ENCODE results near the gene TIMM21. TPM values are rescaled to one million over a fixed set of nuclear protein-coding genes. Genes with fewer than 3 reads are reported as not detected.

The TIMM21 gene
- total and polyA plus RNA-seq, 4 donors, result 22.0 to 39.2 (median 30.0) TPM

DNA sequence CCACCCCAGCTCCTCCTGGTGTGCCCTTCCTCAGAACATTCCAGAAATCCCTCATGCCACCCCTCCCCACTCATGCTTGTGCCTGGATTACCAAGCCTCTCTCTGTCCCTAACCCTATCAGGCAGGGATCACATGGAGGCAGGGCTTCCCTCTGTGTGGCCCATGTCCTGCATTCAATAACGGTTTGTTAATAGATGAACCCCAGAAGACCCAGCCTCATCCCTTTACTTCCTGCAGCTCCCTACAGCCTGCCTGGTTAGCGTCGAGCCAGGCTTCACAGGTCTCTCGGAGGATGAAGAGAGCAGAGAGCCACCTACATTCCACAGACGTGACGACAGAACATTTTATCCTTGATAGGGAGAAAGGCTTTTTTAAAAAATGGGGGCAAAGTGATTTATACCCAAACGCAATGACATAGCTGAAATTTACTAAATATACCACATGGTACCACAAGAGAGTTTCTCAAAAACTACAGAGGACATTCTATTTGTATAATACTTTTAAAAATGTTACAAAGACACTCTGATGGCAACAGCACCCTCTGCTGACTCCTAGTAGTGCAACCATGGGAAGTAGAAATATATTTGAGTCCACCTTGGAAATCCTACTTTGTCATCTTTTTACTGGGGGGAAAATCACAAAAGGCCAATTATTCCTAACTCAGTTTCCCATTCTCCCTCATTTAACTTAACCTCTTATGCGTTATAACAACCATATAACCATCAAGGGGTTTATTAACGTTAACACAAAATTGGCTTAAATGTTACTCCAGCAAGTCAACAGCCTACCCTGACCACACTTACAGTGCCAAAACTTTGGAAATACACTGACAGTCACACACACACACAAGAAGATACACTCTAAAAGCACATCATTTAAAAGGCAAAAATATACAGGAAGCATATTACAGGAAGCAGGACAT, 31.4 kb upstream of the TIMM21 start:
- H3K9me3 ChIP-seq (ENCODE audit: control insufficient read depth in 4 of 4, low read length in 3 of 4), result peaks cover 0 to 7% (median 2%) of the 10 kb centered on the region in 4 donors
- WGBS, result 37% methylated on average over 9 of the region's 9 CpGs
- H3K27ac ChIP-seq (ENCODE audit: low read depth in 1 of 2, low read length in 2 of 2), result no peak overlapping the region
- no peaks in the 10 kb centered on the region for H3K36me3 ChIP-seq (ENCODE audit: control insufficient read depth in 4 of 4, insufficient read depth in 3 of 4, low read depth in 1 of 4, low read length in 3 of 4)
- no peak for DNase-seq (ENCODE audit: low spot score)
- H3K4me3 ChIP-seq (ENCODE audit: low read depth in 1 of 3, low read length in 3 of 3), result no peak overlapping the region
- no peaks in the 10 kb centered on the region for H3K27me3 ChIP-seq (ENCODE audit: control insufficient read depth in 4 of 4, insufficient read depth in 4 of 4, low read length in 3 of 4)
- no peaks in the 10 kb centered on the region for H3K4me1 ChIP-seq (ENCODE audit: control insufficient read depth in 4 of 4, insufficient read depth in 4 of 4, low read length in 3 of 4)
- H3K9ac ChIP-seq (ENCODE audit: low read depth in 1 of 2, low read length in 2 of 2), result no peak overlapping the region
- TF ChIP-seq YY1 (IDR thresholded peaks at IDR 0.05) (no peak), RAD21 (IDR thresholded peaks at IDR 0.05) (peak; percentile 67 to 74)
- TF ChIP-seq, protein P1, sequence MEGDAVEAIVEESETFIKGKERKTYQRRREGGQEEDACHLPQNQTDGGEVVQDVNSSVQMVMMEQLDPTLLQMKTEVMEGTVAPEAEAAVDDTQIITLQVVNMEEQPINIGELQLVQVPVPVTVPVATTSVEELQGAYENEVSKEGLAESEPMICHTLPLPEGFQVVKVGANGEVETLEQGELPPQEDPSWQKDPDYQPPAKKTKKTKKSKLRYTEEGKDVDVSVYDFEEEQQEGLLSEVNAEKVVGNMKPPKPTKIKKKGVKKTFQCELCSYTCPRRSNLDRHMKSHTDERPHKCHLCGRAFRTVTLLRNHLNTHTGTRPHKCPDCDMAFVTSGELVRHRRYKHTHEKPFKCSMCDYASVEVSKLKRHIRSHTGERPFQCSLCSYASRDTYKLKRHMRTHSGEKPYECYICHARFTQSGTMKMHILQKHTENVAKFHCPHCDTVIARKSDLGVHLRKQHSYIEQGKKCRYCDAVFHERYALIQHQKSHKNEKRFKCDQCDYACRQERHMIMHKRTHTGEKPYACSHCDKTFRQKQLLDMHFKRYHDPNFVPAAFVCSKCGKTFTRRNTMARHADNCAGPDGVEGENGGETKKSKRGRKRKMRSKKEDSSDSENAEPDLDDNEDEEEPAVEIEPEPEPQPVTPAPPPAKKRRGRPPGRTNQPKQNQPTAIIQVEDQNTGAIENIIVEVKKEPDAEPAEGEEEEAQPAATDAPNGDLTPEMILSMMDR (IDR thresholded peaks at IDR 0.05; ENCODE audit: low read depth, low read length, missing input control), result peak; percentile 42

DNA sequence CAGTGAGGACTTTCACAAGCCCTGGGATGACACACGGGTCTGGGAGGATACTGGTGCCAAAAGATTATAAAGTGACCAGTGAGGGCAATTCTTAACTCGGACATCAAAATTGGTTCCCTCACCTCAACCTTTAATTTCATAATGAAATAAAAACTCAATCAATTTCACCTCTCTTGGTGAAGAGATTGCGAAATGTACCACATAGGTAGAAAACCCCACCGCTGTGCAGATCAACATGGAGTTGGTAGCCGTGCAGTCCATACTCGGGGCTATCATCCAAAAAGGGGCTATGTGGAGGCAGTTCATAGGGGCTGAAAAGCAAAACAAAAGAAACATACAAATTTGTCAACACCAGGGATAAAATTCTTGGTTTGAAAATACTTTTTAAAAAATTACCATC, 25.1 kb upstream of the TIMM21 start:
- H3K4me1 ChIP-seq (ENCODE audit: control insufficient read depth in 4 of 4, insufficient read depth in 4 of 4, low read length in 3 of 4), result no peaks in the 10 kb centered on the region
- WGBS, result 90% methylated on average over 6 of the region's 6 CpGs
- no peaks in the 10 kb centered on the region for H3K27me3 ChIP-seq (ENCODE audit: control insufficient read depth in 4 of 4, insufficient read depth in 4 of 4, low read length in 3 of 4)
- H3K4me3 ChIP-seq (ENCODE audit: low read depth in 1 of 3, low read length in 3 of 3), result no peak overlapping the region
- no peaks in the 10 kb centered on the region for H3K9me3 ChIP-seq (ENCODE audit: control insufficient read depth in 4 of 4, low read length in 3 of 4)
- no peak overlapping the region for H3K27ac ChIP-seq (ENCODE audit: low read depth in 1 of 2, low read length in 2 of 2)
- no peak for TF ChIP-seq GABPA (IDR thresholded peaks at IDR 0.05 in 1 of 2, conservative IDR thresholded peaks at IDR 0.05 in 1 of 2)
- TF ChIP-seq NR2F2 (IDR thresholded peaks at IDR 0.05), result no peak
- H3K36me3 ChIP-seq (ENCODE audit: control insufficient read depth in 4 of 4, insufficient read depth in 3 of 4, low read depth in 1 of 4, low read length in 3 of 4), result no peaks in the 10 kb centered on the region
- no peak for DNase-seq (ENCODE audit: low spot score)
- H3K9ac ChIP-seq (ENCODE audit: low read depth in 1 of 2, low read length in 2 of 2), result no peak overlapping the region

DNA sequence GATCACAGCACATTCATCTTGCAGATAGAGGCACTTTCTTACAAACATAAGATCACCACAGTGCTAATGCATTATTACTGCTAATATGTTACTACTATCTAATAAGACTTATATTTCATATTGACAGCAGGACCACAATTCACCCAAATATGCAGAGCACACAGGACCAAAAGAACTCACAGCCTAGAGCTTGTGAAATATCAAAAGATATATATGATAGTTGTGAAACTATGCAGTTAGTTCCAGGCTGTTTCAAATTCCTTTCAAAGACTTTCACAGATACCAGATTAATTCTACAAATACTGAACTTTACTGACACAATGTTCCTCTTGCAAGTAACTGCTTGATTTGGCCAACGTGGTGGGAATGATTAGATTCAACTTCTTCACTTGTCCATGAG, 23.7 kb upstream of the TIMM21 start:
- Histone ChIP-seq H3K9me3 (ENCODE audit: control insufficient read depth in 4 of 4, low read length in 3 of 4) (no peaks in the 10 kb centered on the region), H3K4me1 (ENCODE audit: control insufficient read depth in 4 of 4, insufficient read depth in 4 of 4, low read length in 3 of 4) (no peaks in the 10 kb centered on the region), H3K4me3 (ENCODE audit: low read depth in 1 of 3, low read length in 3 of 3) (no peak overlapping the region), H3K9ac (ENCODE audit: low read depth in 1 of 2, low read length in 2 of 2) (no peak overlapping the region), H3K27me3 (ENCODE audit: control insufficient read depth in 4 of 4, insufficient read depth in 4 of 4, low read length in 3 of 4) (no peaks in the 10 kb centered on the region), H3K27ac (ENCODE audit: low read depth in 1 of 2, low read length in 2 of 2) (no peak overlapping the region), H3K36me3 (ENCODE audit: control insufficient read depth in 4 of 4, insufficient read depth in 3 of 4, low read depth in 1 of 4, low read length in 3 of 4) (no peaks in the 10 kb centered on the region)
- WGBS, result 56% methylated on average over 1 of the region's 1 CpG
- no peak for DNase-seq (ENCODE audit: low spot score)
- TF ChIP-seq SP1 (IDR thresholded peaks at IDR 0.05) (no peak), YY1 (IDR thresholded peaks at IDR 0.05) (no peak), EGR1 (IDR thresholded peaks at IDR 0.05; ENCODE audit: low read depth in 2 of 2) (no peak), FOXA1 (IDR thresholded peaks at IDR 0.05) (no peak), FOXA2 (IDR thresholded peaks at IDR 0.05) (no peak)
